Stimulated activated naive CD4-positive, alpha-beta T cell (primary cell): ENCODE measurements around the gene MT1E.

Source experiments
- DNase-seq, 6 experiments: peaks; one replicate each; lab custom pipeline; 2025; lab: John Stamatoyannopoulos, UW

The MT1E gene

GRCh38 chr16:56626685-56627084, 1.1 kb downstream of the MT1E start:
- no peak for DNase-seq

- DNase-seq, result no peak
Observed at GRCh38 chr16:56628486-56629350, 3.1 kb downstream of the MT1E start.

- DNase-seq, result no peak
Observed at GRCh38 chr16:56629531-56629930, 4.0 kb downstream of the MT1E start.

GRCh38 chr16:56630134-56630533, 4.6 kb downstream of the MT1E start:
- DNase-seq, result no peak

- DNase-seq, result no peak
Observed at GRCh38 chr16:56631197-56631596, 5.6 kb downstream of the MT1E start.

GRCh38 chr16:56631832-56632155, 6.2 kb downstream of the MT1E start:
- DNase-seq, result no peak

- no peak for DNase-seq
Observed at GRCh38 chr16:56632156-56632847, 6.7 kb downstream of the MT1E start, which contains the start of gene MT1M. MT1M (plus strand) TSS chr16:56632659; CDS start chr16:56632732, 73 bp downstream.

GRCh38 chr16:56632848-56633365, 7.3 kb downstream of the MT1E start:
- no peak for DNase-seq

GRCh38 chr16:56633535-56633934, 8.0 kb downstream of the MT1E start:
- DNase-seq, result no peak

- DNase-seq, result no peak
Observed at GRCh38 chr16:56634715-56635440, 9.3 kb downstream of the MT1E start.

- DNase-seq, result no peak
Observed at GRCh38 chr16:56635441-56635967, 9.9 kb downstream of the MT1E start.

- DNase-seq, result no peak
Observed at GRCh38 chr16:56636616-56637413, 11.2 kb downstream of the MT1E start.

- no peak for DNase-seq
Observed at GRCh38 chr16:56637814-56638750, 12.5 kb downstream of the MT1E start, which contains the start of gene MT1A. MT1A (plus strand) TSS chr16:56638666; CDS start chr16:56638739, 73 bp downstream.

- no peak for DNase-seq
Observed at GRCh38 chr16:56639045-56639444, 13.5 kb downstream of the MT1E start.

- DNase-seq, result no peak
Observed at GRCh38 chr16:56640076-56640475, 14.5 kb downstream of the MT1E start.

- DNase-seq, result no peak
Observed at GRCh38 chr16:56641166-56641565, 15.6 kb downstream of the MT1E start.

GRCh38 chr16:56643080-56643778, 17.6 kb downstream of the MT1E start:
- peak; percentile 30 to 60 (median 48) for DNase-seq

GRCh38 chr16:56643833-56644232, 18.3 kb downstream of the MT1E start:
- no peak for DNase-seq

- no peak for DNase-seq
Observed at GRCh38 chr16:56645311-56645710, 19.7 kb downstream of the MT1E start.
